SK-N-SH treated with all-trans-retinoic acid at 6 μM for 48 hours (cell line): ENCODE data around the gene ARHGAP22.

Source experiments
- ATAC-seq: fragments of 200-7000 bp; cut with Tn5 transposase; 3 replicates; pipeline ENCODE4 v1.9.1; 2020; ENCODE audit warnings: mild to moderate bottlenecking, moderate library complexity
- ARNTL ChIP-seq: fragments of 450-650 bp; formaldehyde crosslinking; IDR thresholded peaks from 2 replicates; pipeline ENCODE4 v1.5.0; 2020; ENCODE audit warnings: low read depth, mild to moderate bottlenecking, moderate library complexity, borderline replicate concordance
- CREB5 ChIP-seq: fragments of 250-450 bp; sonication (Bioruptor Pico); IDR thresholded peaks from 2 replicates; pipeline ENCODE4 v1.5.1; 2020; ENCODE audit warnings: low read depth, mild to moderate bottlenecking, moderate library complexity
- CSDC2 ChIP-seq: fragments of 250-450 bp; sonication (Bioruptor Pico); IDR thresholded peaks from 2 replicates; pipeline ENCODE4 v1.5.0; 2020; ENCODE audit warnings: mild to moderate bottlenecking, moderate library complexity
- CSRNP3 ChIP-seq: fragments of 250-450 bp; sonication (Bioruptor Pico); IDR thresholded peaks from 2 replicates; pipeline ENCODE4 v1.5.1; 2021; ENCODE audit warnings: mild to moderate bottlenecking, moderate library complexity
- ESRRG ChIP-seq: fragments of 250-450 bp; sonication (Bioruptor Pico); IDR thresholded peaks from 2 replicates; pipeline ENCODE4 v1.6.1; 2021; ENCODE audit warnings: mild to moderate bottlenecking
- GLIS3 ChIP-seq: fragments of 250-450 bp; sonication (Bioruptor Pico); IDR thresholded peaks from 2 replicates; pipeline ENCODE4 v1.5.0; 2020; ENCODE audit warnings: mild to moderate bottlenecking, moderate library complexity
- OSR1 ChIP-seq: fragments of 250-450 bp; sonication (Bioruptor Pico); IDR thresholded peaks from 2 replicates; pipeline ENCODE4 v1.8.0; 2022; ENCODE audit warnings: moderate library complexity, mild to moderate bottlenecking, inconsistent platforms
- RARB ChIP-seq: fragments of 250-450 bp; sonication (Bioruptor Pico); IDR thresholded peaks from 2 replicates; pipeline ENCODE4 v1.8.0; 2021; ENCODE audit warnings: mild to moderate bottlenecking, moderate library complexity
- SNAI2 ChIP-seq: fragments of 250-450 bp; sonication (Bioruptor Pico); IDR thresholded peaks from 2 replicates; pipeline ENCODE4 v1.5.0; 2020; ENCODE audit warnings: mild to moderate bottlenecking, moderate library complexity
- TCF4 ChIP-seq: fragments of 250-450 bp; sonication (Bioruptor Pico); IDR thresholded peaks from 2 replicates; pipeline ENCODE4 v1.8.0; 2021; ENCODE audit warnings: mild to moderate bottlenecking, moderate library complexity, borderline replicate concordance
- TOX ChIP-seq: fragments of 250-450 bp; sonication (Bioruptor Pico); IDR thresholded peaks from 2 replicates; pipeline ENCODE4 v1.8.0; 2021; ENCODE audit warnings: mild to moderate bottlenecking, moderate library complexity, borderline replicate concordance
- TSHZ2 ChIP-seq: fragments of 250-450 bp; sonication (Bioruptor Pico); IDR thresholded peaks from 2 replicates; pipeline ENCODE4 v1.5.0; 2020; ENCODE audit warnings: mild to moderate bottlenecking, moderate library complexity
- ZC3H10 ChIP-seq: fragments of 250-450 bp; sonication (Bioruptor Pico); IDR thresholded peaks from 2 replicates; pipeline ENCODE4 v1.5.1; 2021; ENCODE audit warnings: mild to moderate bottlenecking, moderate library complexity
- ZFP30 ChIP-seq: fragments of 450-650 bp; formaldehyde crosslinking; IDR thresholded peaks from 2 replicates; pipeline ENCODE4 v1.5.0; 2022; ENCODE audit warnings: mild to moderate bottlenecking, moderate library complexity
- ZNF565 ChIP-seq: fragments of 450-650 bp; formaldehyde crosslinking; conservative IDR thresholded peaks from 2 replicates; pipeline ENCODE4 v1.5.0; 2020; ENCODE audit warnings: low read depth, mild to moderate bottlenecking, moderate library complexity
- ZNF8 ChIP-seq: fragments of 450-650 bp; formaldehyde crosslinking; IDR thresholded peaks from 2 replicates; pipeline ENCODE4 v1.5.0; 2020; ENCODE audit warnings: mild to moderate bottlenecking, moderate library complexity
- TF ChIP-seq, protein P1 (sequence below): fragments of 250-450 bp; sonication (Bioruptor Pico); IDR thresholded peaks from 2 replicates; pipeline ENCODE4 v1.8.0; 2020; ENCODE audit warnings: mild to moderate bottlenecking, moderate library complexity, borderline replicate concordance

ARHGAP22 gene

DNA sequence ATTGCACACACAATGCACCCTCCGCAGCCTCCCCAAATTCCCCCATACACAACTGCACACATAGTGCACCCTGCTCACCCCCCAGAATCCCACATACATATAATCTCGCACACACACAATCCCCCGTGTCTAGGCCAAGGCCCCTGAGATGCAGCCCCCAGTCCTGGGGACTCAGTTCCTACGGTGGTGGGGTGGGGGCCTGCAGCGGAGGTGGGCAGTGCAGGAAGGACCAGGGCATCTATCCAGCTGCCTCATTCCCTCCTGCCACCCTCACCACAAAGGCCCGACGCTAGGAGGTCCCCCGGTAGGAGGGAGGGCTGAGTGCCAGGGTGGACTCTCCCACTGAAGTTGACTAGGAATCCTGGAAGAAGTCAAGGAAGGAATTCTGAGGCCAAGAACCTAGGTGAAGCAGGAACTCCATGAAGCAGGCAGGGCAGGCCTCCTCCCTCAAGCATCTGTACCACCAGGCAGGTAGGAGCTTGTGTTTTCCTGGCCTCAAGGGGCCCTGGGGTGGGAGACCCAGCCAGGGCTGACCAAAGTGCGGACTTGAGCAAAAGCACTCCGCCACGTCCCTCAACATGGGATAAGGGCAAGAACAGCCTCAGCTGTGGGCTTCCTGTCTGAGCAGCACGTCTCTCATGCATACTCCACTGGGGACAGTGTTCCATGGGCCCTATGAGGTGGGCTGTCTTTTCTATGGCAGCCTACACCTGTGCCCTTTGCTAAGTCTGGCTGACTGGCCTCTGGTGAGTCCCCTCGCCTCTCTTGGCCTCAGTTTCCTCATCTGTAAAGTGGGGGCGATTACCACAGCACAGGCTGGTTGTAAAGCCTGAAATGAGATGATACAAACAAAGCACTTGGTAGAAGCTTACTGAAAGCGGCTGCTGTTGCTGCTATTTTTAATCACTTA, 152.6 kb downstream of the ARHGAP22 start:
- ATAC-seq = no peak
- TF ChIP-seq CSRNP3 = no peak
- no peak for TF ChIP-seq ZFP30
- TF ChIP-seq TOX (CRISPR knock-in tag) = no peak
- TF ChIP-seq TSHZ2 = no peak
- no peak for TF ChIP-seq ZC3H10 (CRISPR knock-in tag)
- no peak for TF ChIP-seq SNAI2
- TF ChIP-seq ZNF8 (CRISPR knock-in tag) = no peak
- TF ChIP-seq, all 23 proteins: peak for 0

DNA sequence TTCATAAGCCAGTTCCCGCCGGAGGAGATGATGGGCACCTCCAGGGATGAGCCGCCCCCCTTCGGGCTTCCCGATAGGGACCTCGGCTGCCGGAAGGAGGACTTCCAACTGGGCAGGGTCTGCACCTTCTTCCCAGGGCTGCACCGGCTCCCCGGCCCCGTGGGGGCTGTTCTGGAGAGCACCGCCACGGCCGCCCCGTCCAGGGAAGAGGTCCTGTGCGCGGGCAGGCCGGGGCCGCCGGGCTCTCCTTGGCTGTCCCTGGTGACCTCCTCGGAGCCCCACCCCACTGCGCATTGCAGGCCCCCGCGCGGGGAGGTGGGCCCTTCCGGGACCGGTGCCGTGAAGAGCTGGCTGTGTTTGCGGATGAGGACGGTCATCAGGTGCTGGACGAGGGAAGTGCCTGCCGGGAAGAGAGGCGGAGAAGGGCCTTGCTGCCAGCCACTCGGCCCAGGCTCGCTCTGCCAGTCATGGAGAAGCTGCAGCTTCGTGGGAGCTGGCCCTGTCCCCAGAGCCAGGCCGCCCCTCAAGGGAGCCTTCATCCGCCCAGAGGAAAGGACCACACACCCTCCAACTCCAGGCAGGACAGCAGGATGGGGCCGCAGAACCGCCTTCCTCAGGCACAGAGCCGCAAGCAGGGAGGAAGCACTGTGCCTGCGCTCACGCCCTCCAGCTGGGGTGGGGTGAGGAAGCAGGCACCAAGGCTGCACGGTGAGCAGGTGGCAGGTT, 154.0 kb downstream of the ARHGAP22 start:
- TF ChIP-seq ZNF8 (CRISPR knock-in tag) (no peak), CSRNP3 (no peak), TSHZ2 (no peak)
- no peak for ATAC-seq

DNA sequence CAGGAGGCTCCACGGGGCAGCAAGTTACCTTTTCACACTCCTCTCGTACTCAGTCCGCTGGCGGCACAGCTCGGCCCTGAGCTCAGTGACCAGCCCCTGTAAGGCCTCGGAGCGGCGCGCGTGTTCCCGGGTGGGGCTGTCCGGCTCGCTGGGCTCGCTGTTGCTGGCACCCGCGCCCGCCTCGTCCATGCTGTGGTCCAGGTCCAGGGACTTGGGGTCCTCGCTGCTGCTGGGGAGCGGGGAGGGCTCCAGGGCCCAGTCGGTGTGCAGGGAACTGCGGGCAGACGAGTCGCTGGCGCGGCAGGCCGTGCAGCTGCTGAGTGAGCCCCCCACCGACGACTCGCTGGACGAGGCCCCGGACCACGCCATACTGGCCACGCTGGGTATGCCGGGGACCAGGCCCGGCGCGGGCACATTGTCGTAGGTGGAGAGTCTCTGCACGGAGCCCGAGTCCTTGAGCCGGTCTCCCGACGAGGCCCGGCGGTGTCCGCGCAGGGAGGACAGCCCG, 154.6 kb downstream of the ARHGAP22 start:
- ATAC-seq = no peak
- TF ChIP-seq TCF4 = no peak
- no peak for TF ChIP-seq TSHZ2
- no peak for TF ChIP-seq OSR1 (CRISPR knock-in tag)
- no peak for TF ChIP-seq GLIS3 (CRISPR knock-in tag)
- TF ChIP-seq SNAI2 = no peak
- TF ChIP-seq CSRNP3 = no peak
- no peak for TF ChIP-seq CSDC2 (CRISPR knock-in tag)
- no peak for TF ChIP-seq ZC3H10 (CRISPR knock-in tag)
- TF ChIP-seq RARB (CRISPR knock-in tag) = no peak
- TF ChIP-seq, protein P1, sequence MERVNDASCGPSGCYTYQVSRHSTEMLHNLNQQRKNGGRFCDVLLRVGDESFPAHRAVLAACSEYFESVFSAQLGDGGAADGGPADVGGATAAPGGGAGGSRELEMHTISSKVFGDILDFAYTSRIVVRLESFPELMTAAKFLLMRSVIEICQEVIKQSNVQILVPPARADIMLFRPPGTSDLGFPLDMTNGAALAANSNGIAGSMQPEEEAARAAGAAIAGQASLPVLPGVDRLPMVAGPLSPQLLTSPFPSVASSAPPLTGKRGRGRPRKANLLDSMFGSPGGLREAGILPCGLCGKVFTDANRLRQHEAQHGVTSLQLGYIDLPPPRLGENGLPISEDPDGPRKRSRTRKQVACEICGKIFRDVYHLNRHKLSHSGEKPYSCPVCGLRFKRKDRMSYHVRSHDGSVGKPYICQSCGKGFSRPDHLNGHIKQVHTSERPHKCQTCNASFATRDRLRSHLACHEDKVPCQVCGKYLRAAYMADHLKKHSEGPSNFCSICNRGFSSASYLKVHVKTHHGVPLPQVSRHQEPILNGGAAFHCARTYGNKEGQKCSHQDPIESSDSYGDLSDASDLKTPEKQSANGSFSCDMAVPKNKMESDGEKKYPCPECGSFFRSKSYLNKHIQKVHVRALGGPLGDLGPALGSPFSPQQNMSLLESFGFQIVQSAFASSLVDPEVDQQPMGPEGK (CRISPR knock-in tag) = no peak
- TF ChIP-seq ZFP30 = no peak
- no peak for TF ChIP-seq ZNF565 (CRISPR knock-in tag)
- no peak for TF ChIP-seq CREB5 (CRISPR knock-in tag)
- TF ChIP-seq ESRRG = no peak
- no peak for TF ChIP-seq ARNTL (CRISPR knock-in tag)
- no peak for TF ChIP-seq TOX (CRISPR knock-in tag)
- TF ChIP-seq, all 23 proteins: peak for 0
